Uterus (tissue), 4 donors: ENCODE results near the gene LAPTM5. TPM values are rescaled to one million over a fixed set of nuclear protein-coding genes. Genes with fewer than 3 reads are reported as not detected.

ENCODE experiments used
- DNase-seq, 2 donors: peaks; one replicate each; pipeline ENCODE4 v3.0.0-alpha.2; 2019 to 2020
- H3K27ac ChIP-seq, 2 donors: fragments of 200-600 bp; sonication (generic); 1 replicate in 1 of 2; 2 replicates in 1 of 2; pipeline ENCODE4 v1.5.1; 2016 to 2018
- H3K27me3 ChIP-seq, 2 donors: fragments of 200-600 bp; sonication (generic); one replicate each; pipeline ENCODE4 v1.5.1; 2018 to 2019; ENCODE audit warnings: control low read depth in 1 of 2
- H3K36me3 ChIP-seq, 2 donors: fragments of 200-600 bp; sonication (generic); one replicate each; pipeline ENCODE4 v1.5.1; 2019; ENCODE audit warnings: control low read depth in 1 of 2
- H3K4me1 ChIP-seq, 2 donors: fragments of 200-600 bp; sonication (generic); one replicate each; pipeline ENCODE4 v1.5.1; 2018 to 2019; ENCODE audit warnings: control low read depth in 1 of 2
- H3K4me3 ChIP-seq, 2 donors: fragments of 200-600 bp; sonication (generic); 1 replicate in 1 of 2; 2 replicates in 1 of 2; pipeline ENCODE4 v1.5.1; 2018 to 2019; ENCODE audit warnings: mild to moderate bottlenecking in 1 of 2
- H3K9me3 ChIP-seq, 2 donors: fragments of 200-600 bp; sonication (generic); one replicate each; pipeline ENCODE4 v1.5.1; 2019; ENCODE audit warnings: control low read depth in 1 of 2
- CTCF ChIP-seq, 4 experiments: fragments of 200-600 bp in 2 of 4; fragments of 450-650 bp in 2 of 4; sonication (generic) in 2 of 4; IDR thresholded peaks; one replicate each; pipeline ENCODE4 v1.5.1; 2016 to 2019; ENCODE audit warnings: antibody characterized with exemption in 4 of 4, mild to moderate bottlenecking in 2 of 4, moderate library complexity in 1 of 4
- POLR2A ChIP-seq, 2 donors: fragments of 450-650 bp; IDR thresholded peaks; one replicate each; pipeline ENCODE4 v1.6.1; 2016; ENCODE audit warnings: antibody characterized with exemption in 2 of 2, mild to moderate bottlenecking in 1 of 2, moderate library complexity in 1 of 2
- intact Hi-C: fragments of 100-400 bp; cut with DNase I; formaldehyde crosslinking; loops from one replicate; pipeline ENCODE4 v1.15.1; 2023; ENCODE audit warnings: low total_unique reads
- total RNA-seq, 4 donors: library from RNA; depleted of rRNA in 3 of 4; stranded (reverse); fragments of >200 nt in 3 of 4; gene quantifications; one replicate each; pipeline versions ENCODE4 v1.1.0 to v1.2.4, GENCODE V29; 2014 to 2023
- donor health status: DM: yes; HTN: yes; CAD: no.

Gene LAPTM5
- total RNA-seq, 4 donors from 2014 or later = 6.1 to 76.8 (median 15.8) TPM

GRCh38 chr1:30786264-30786991 lies 28.9 kb upstream of the LAPTM5 start:
- Histone ChIP-seq H3K36me3 (no peaks in the 10 kb centered on the region), H3K27me3 (no peaks in the 10 kb centered on the region), H3K4me1 (peaks cover 0 to 4% of the 10 kb centered on the region in 2 donors), H3K27ac (no peak overlapping the region), H3K4me3 (no peak overlapping the region), H3K9me3 (no peaks in the 10 kb centered on the region)
- DNase-seq = no peak
- intact Hi-C loops = no loop called here
- TF ChIP-seq POLR2A (IDR thresholded peaks at IDR 0.05) (no peak), CTCF (IDR thresholded peaks at IDR 0.05) (no peak)

- Histone ChIP-seq H3K27ac (no peak overlapping the region), H3K27me3 (no peaks in the 10 kb centered on the region), H3K9me3 (no peaks in the 10 kb centered on the region), H3K4me3 (no peak overlapping the region), H3K4me1 (peaks cover 0 to 4% of the 10 kb centered on the region in 2 donors), H3K36me3 (no peaks in the 10 kb centered on the region)
- DNase-seq = no peak
- TF ChIP-seq CTCF (IDR thresholded peaks at IDR 0.05) (no peak), POLR2A (IDR thresholded peaks at IDR 0.05) (no peak)
- intact Hi-C loops = no loop called here
Observed at GRCh38 chr1:30785714-30786113, 28.1 kb upstream of the LAPTM5 start.

- no peak for DNase-seq
- intact Hi-C loops = no loop called here
- TF ChIP-seq POLR2A (IDR thresholded peaks at IDR 0.05) (no peak), CTCF (IDR thresholded peaks at IDR 0.05) (no peak)
- no peaks in the 10 kb centered on the region for H3K36me3 ChIP-seq
- H3K27ac ChIP-seq = no peak overlapping the region
- no peaks in the 10 kb centered on the region for H3K9me3 ChIP-seq
- H3K4me1 ChIP-seq = peaks cover 0 to 4% of the 10 kb centered on the region in 2 donors
- no peak overlapping the region for H3K4me3 ChIP-seq
- no peaks in the 10 kb centered on the region for H3K27me3 ChIP-seq
Observed at GRCh38 chr1:30785181-30785580, 27.6 kb upstream of the LAPTM5 start.

GRCh38 chr1:30783256-30783915 lies 25.8 kb upstream of the LAPTM5 start:
- Histone ChIP-seq H3K4me3 (no peak overlapping the region), H3K9me3 (no peaks in the 10 kb centered on the region), H3K36me3 (no peaks in the 10 kb centered on the region), H3K27me3 (no peaks in the 10 kb centered on the region), H3K4me1 (peaks cover 0 to 4% of the 10 kb centered on the region in 2 donors), H3K27ac (no peak overlapping the region)
- intact Hi-C loops = no loop called here
- no peak for TF ChIP-seq CTCF (IDR thresholded peaks at IDR 0.05)
- no peak for TF ChIP-seq POLR2A (IDR thresholded peaks at IDR 0.05)
- no peak for DNase-seq
